ENCODE results near the gene CDCA8. TPM values are rescaled to one million over a fixed set of nuclear protein-coding genes. Genes with fewer than 3 reads are reported as not detected.

Gene CDCA8
- total RNA-seq, 1 experiment from 2014 or later, result 48.5 TPM

GRCh38 chr1:37714226-37714625 lies 21.9 kb downstream of the CDCA8 start:
- H3K9ac ChIP-seq (ENCODE audit: extremely low read depth, insufficient read length, low read length), result no peak overlapping the region
- H3T11ph ChIP-seq (ENCODE audit: low read length), result no peak overlapping the region
- no peak overlapping the region for H3K4me2 ChIP-seq (ENCODE audit: insufficient read depth, insufficient read length, low read length)
- H3K9me3 ChIP-seq (ENCODE audit: control insufficient read depth, low read depth, low read length), result no peaks in the 10 kb centered on the region
- H2AFZ ChIP-seq (ENCODE audit: low read length), result no peak overlapping the region
- H3K79me1 ChIP-seq (ENCODE audit: insufficient read depth, low read depth, low read length, poor library complexity, severe bottlenecking), result no peaks in the 10 kb centered on the region
- H4K20me1 ChIP-seq (ENCODE audit: control insufficient read depth, insufficient read depth, insufficient read length), result no peaks in the 10 kb centered on the region
- no peaks in the 10 kb centered on the region for H3K9me3 Mint-ChIP-seq
- H3K27ac ChIP-seq (ENCODE audit: insufficient read length, low read depth, low read length), result no peak overlapping the region
- peaks cover 4 to 9% (median 7%) of the 10 kb centered on the region in 3 experiments for H3K36me3 Mint-ChIP-seq (ENCODE audit: insufficient read depth in 1 of 3, low read depth in 3 of 3)
- DNase-seq, result no peak
- no peak overlapping the region for H2BK12ac ChIP-seq (ENCODE audit: insufficient read length, low read depth, low read length)
- H2AK5ac ChIP-seq (ENCODE audit: insufficient read length, low read length), result no peak overlapping the region
- H2BK5ac ChIP-seq (ENCODE audit: insufficient read length, low read length), result no peak overlapping the region
- no peak overlapping the region; the same call in 1 of the 2 replicates for H3K14ac ChIP-seq (ENCODE audit: insufficient read depth, low read length)
- H3K23ac ChIP-seq (ENCODE audit: insufficient read length, low read depth, low read length), result no peak overlapping the region
- no peak overlapping the region for H3K27ac Mint-ChIP-seq
- no peaks in the 10 kb centered on the region for H3K27me3 ChIP-seq (ENCODE audit: insufficient read depth, low read length)
- H2BK15ac ChIP-seq (ENCODE audit: low read depth, low read length), result no peak overlapping the region
- no peak overlapping the region for H3K4me3 Mint-ChIP-seq
- H3K23me2 ChIP-seq (ENCODE audit: insufficient read length, low read depth, low read length, poor library complexity, severe bottlenecking), result no peaks in the 10 kb centered on the region
- H3K18ac ChIP-seq (ENCODE audit: insufficient read length, low read depth, low read length), result no peak overlapping the region
- H4K91ac ChIP-seq (ENCODE audit: insufficient read length, low read depth, low read length), result no peak overlapping the region
- no peak for TF ChIP-seq CTCF (conservative IDR thresholded peaks at IDR 0.05)
- H2BK120ac ChIP-seq (ENCODE audit: low read depth, low read length, poor library complexity, severe bottlenecking), result no peak overlapping the region
- H4K5ac ChIP-seq (ENCODE audit: insufficient read length, low read depth, low read length), result no peak overlapping the region
- H2BK20ac ChIP-seq (ENCODE audit: low read depth, low read length, poor library complexity, severe bottlenecking), result no peak overlapping the region
- H4K8ac ChIP-seq (replicated peaks; ENCODE audit: insufficient read length, low read depth, low read length), result no peak overlapping the region
- no peaks in the 10 kb centered on the region for H3K4me1 ChIP-seq (ENCODE audit: insufficient read depth, low read length)
- peaks cover 2% of the 10 kb centered on the region for H3K27me3 Mint-ChIP-seq (ENCODE audit: low read depth)
- no peak overlapping the region for H3K56ac ChIP-seq (ENCODE audit: insufficient read length, low read depth, low read length)
- H3K4me1 Mint-ChIP-seq, result no peaks in the 10 kb centered on the region
- no peaks in the 10 kb centered on the region for H3K79me2 ChIP-seq (ENCODE audit: insufficient read depth, low read length)
- no peak overlapping the region for H3K4ac ChIP-seq (ENCODE audit: low read depth, low read length)
- no CpG with 5 or more reads among the region's 8 CpGs for WGBS (ENCODE audit: extremely low coverage, insufficient read length, low lambda C conversion rate)
